Hepatocyte (in vitro differentiated cells): ENCODE data around the gene AKAP6. TPM values are rescaled to one million over a fixed set of nuclear protein-coding genes. Genes with fewer than 3 reads are reported as not detected.

Experiments
- DNase-seq: peaks from one replicate; pipeline ENCODE4 v3.0.0-alpha.2; 2016; ENCODE audit warnings: low spot score
- H2AFZ ChIP-seq: fragments of 200-600 bp; sonication (generic); 2 replicates; pipeline ENCODE4 v1.6.0; 2016; ENCODE audit warnings: antibody characterized with exemption, mild to moderate bottlenecking
- H3K27ac ChIP-seq: fragments of 200-600 bp; sonication (generic); 2 replicates; pipeline ENCODE4 v1.5.1; 2016; ENCODE audit warnings: mild to moderate bottlenecking
- H3K27me3 ChIP-seq: fragments of 200-600 bp; sonication (generic); 2 replicates; pipeline ENCODE4 v1.6.1; 2016
- H3K36me3 ChIP-seq: fragments of 200-600 bp; sonication (generic); replicated peaks from 2 replicates; pipeline ENCODE4 v1.5.1; 2016; ENCODE audit warnings: low read depth; ENCODE audit not compliant: insufficient read depth
- H3K4me1 ChIP-seq: fragments of 200-600 bp; sonication (generic); 2 replicates; pipeline ENCODE4 v1.5.1; 2016; ENCODE audit warnings: mild to moderate bottlenecking, moderate library complexity; ENCODE audit not compliant: insufficient read depth
- H3K4me2 ChIP-seq: fragments of 200-600 bp; sonication (generic); 2 replicates; pipeline ENCODE4 v1.6.0; 2016
- H3K4me3 ChIP-seq: fragments of 200-600 bp; sonication (generic); 2 replicates; pipeline ENCODE4 v1.5.1; 2016; ENCODE audit warnings: mild to moderate bottlenecking
- H3K79me2 ChIP-seq: fragments of 200-600 bp; sonication (generic); 2 replicates; pipeline ENCODE4 v1.6.0; 2017; ENCODE audit warnings: mild to moderate bottlenecking
- H3K9me2 ChIP-seq: fragments of 200-600 bp; sonication (generic); replicated peaks from 2 replicates; pipeline ENCODE4 v1.6.0; 2017; ENCODE audit warnings: mild to moderate bottlenecking; ENCODE audit not compliant: insufficient read depth
- H3K9me3 ChIP-seq: fragments of 200-600 bp; sonication (generic); 2 replicates; pipeline ENCODE4 v1.5.1; 2016; ENCODE audit warnings: low read depth, mild to moderate bottlenecking
- H4K20me1 ChIP-seq: fragments of 200-600 bp; sonication (generic); 2 replicates; pipeline ENCODE4 v1.6.0; 2016; ENCODE audit warnings: mild to moderate bottlenecking; ENCODE audit not compliant: insufficient read depth, poor library complexity, severe bottlenecking
- CTCF ChIP-seq: fragments of 200-600 bp; sonication (generic); IDR thresholded peaks from 2 replicates; pipeline ENCODE4 v1.5.1; 2016; ENCODE audit warnings: antibody characterized with exemption, mild to moderate bottlenecking; ENCODE audit not compliant: poor library complexity
- EZH2 ChIP-seq: fragments of 200-600 bp; sonication (generic); IDR thresholded peaks from 2 replicates; pipeline ENCODE4 v1.6.1; 2016; ENCODE audit warnings: antibody characterized with exemption, mild to moderate bottlenecking, borderline replicate concordance
- EZH2phosphoT487 ChIP-seq: fragments of 200-600 bp; sonication (generic); IDR thresholded peaks from one replicate; pipeline ENCODE4 v1.6.1; 2018; ENCODE audit warnings: antibody characterized with exemption, mild to moderate bottlenecking, low read depth, moderate library complexity; ENCODE audit not compliant: unreplicated experiment, severe bottlenecking
- WGBS: methylation state at CpG from one replicate; pipeline ENCODE4 v1.1.6; 2016; ENCODE audit warnings: low lambda C conversion rate; ENCODE audit errors: missing lambda C conversion rate; 5-methylcytosine and 5-hydroxymethylcytosine counted together
- polyA plus RNA-seq: library from polyadenylated mRNA; unstranded; fragments of >200 nt; fragmentation: Nextera tagmentation; extraction: Ambion mirVana; gene quantifications from 2 replicates; pipeline ENCODE4 v1.2.1, GENCODE V29; 2016
- total RNA-seq: library from RNA; depleted of rRNA; stranded (reverse); fragments of >200 nt; gene quantifications from 2 replicates; pipeline ENCODE4 v1.2.3, GENCODE V29; 2014

AKAP6 gene
- total and polyA plus RNA-seq, 2 experiments from 2014 or later: 1.1 to 2.1 TPM

GRCh38 chr14:32630701-32631100 lies 301.6 kb downstream of the AKAP6 start:
- H3K4me1 ChIP-seq: no peaks in the 10 kb centered on the region
- no peak overlapping the region for H3K4me3 ChIP-seq
- H3K36me3 ChIP-seq: no peaks in the 10 kb centered on the region
- no peak overlapping the region for H3K4me2 ChIP-seq
- no peaks in the 10 kb centered on the region for H3K9me3 ChIP-seq
- TF ChIP-seq CTCF (no peak), EZH2phosphoT487 (no peak), EZH2 (no peak)
- no peak overlapping the region for H3K27ac ChIP-seq
- no peaks in the 10 kb centered on the region for H3K9me2 ChIP-seq
- DNase-seq: no peak
- no peaks in the 10 kb centered on the region for H3K27me3 ChIP-seq
- H3K79me2 ChIP-seq: no peaks in the 10 kb centered on the region
- no peak overlapping the region for H2AFZ ChIP-seq
- H4K20me1 ChIP-seq: no peaks in the 10 kb centered on the region

DNA sequence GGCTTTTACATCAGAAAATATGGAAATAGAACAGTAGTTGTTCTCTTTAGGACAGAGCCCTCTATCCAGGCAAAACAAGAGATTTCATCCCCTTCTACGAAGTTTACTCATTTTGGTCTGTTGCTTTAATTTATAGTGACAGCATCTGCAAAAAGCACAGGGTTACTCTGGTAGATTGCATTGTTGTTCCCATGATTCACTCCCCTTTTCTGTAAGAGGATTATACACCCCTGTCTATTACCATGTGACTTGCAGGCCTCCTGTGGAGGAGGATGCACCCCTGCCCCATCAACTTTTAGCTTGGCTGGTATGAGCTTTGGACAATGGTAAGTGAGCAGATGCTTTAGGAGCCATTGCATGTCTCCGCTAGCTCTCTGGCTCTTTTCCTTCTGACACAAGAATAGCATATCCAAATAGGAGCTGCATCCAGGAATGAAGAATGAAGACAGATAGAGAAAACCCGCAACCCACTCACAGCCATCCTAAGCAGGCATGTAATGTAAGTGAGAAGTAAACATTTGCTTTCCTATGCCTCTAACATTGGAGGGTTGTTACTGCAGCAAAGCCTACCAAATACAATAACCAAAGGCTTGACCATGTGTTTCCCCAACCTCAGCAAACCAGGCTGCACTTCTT lies 304.2 kb downstream of the AKAP6 start:
- Histone ChIP-seq H2AFZ (no peak overlapping the region), H3K4me3 (no peak overlapping the region), H3K9me2 (no peaks in the 10 kb centered on the region), H3K27ac (no peak overlapping the region), H3K4me2 (no peak overlapping the region), H3K9me3 (no peaks in the 10 kb centered on the region), H4K20me1 (no peaks in the 10 kb centered on the region), H3K4me1 (no peaks in the 10 kb centered on the region), H3K36me3 (no peaks in the 10 kb centered on the region), H3K79me2 (no peaks in the 10 kb centered on the region), H3K27me3 (no peaks in the 10 kb centered on the region)
- DNase-seq: no peak
- WGBS: 94% methylated on average over 3 of the region's 3 CpGs
- no peak for TF ChIP-seq EZH2
- no peak for TF ChIP-seq EZH2phosphoT487
- no peak for TF ChIP-seq CTCF

- no peaks in the 10 kb centered on the region for H3K79me2 ChIP-seq
- H3K4me3 ChIP-seq: no peak overlapping the region
- H2AFZ ChIP-seq: no peak overlapping the region
- no peak overlapping the region for H3K27ac ChIP-seq
- TF ChIP-seq EZH2 (no peak), EZH2phosphoT487 (no peak), CTCF (no peak)
- no peaks in the 10 kb centered on the region for H4K20me1 ChIP-seq
- H3K9me2 ChIP-seq: no peaks in the 10 kb centered on the region
- no peaks in the 10 kb centered on the region for H3K36me3 ChIP-seq
- no peaks in the 10 kb centered on the region for H3K4me1 ChIP-seq
- no peaks in the 10 kb centered on the region for H3K9me3 ChIP-seq
- DNase-seq: no peak
- no peaks in the 10 kb centered on the region for H3K27me3 ChIP-seq
- no peak overlapping the region for H3K4me2 ChIP-seq
Observed at GRCh38 chr14:32633930-32634329, 304.8 kb downstream of the AKAP6 start.
